GM19238 (cell line): ENCODE data around the gene RBM19.

Source experiments
- DNase-seq: peaks from one replicate; pipeline ENCODE4 v3.0.0; 2011; ENCODE audit warnings: low spot score; ENCODE audit not compliant: insufficient read length

RBM19 gene

DNA sequence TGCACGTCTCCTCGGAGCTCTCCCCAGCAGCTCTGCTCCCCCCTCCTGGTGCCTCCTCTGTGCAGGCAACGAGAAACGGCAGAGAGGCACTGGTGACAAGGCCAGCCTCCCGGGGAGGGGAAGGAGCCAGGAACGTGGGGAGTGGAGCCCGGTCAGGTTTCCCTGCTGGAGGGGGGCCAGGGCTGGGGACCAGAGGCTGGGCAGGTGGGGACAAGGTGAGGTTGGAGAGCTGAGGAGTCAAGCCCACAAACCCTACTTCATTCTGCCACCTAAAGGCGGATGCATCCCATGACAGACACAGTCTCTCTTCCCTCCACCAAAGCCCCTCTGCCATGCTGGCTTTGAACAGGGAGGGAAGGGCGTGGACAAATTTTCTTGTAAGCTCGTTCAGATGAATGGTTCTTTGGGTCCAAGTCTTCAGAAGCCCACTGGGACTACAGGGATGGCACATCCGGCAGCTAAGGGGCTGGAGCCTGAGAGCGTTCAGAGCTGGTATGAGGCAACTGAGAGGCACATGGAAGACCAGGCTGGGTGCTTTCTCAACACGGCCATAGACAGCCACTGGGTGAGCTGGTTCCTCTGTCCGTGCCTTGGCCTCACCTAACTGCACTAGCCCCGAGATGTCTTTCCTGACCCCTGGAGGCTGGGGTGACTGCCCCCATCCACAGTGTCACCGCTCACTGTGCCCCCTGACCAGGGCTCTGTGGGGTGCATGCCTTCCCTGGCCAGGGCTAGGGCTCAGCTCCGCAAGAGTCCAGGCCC, 105.9 kb downstream of the RBM19 start:
- no peak for DNase-seq

DNA sequence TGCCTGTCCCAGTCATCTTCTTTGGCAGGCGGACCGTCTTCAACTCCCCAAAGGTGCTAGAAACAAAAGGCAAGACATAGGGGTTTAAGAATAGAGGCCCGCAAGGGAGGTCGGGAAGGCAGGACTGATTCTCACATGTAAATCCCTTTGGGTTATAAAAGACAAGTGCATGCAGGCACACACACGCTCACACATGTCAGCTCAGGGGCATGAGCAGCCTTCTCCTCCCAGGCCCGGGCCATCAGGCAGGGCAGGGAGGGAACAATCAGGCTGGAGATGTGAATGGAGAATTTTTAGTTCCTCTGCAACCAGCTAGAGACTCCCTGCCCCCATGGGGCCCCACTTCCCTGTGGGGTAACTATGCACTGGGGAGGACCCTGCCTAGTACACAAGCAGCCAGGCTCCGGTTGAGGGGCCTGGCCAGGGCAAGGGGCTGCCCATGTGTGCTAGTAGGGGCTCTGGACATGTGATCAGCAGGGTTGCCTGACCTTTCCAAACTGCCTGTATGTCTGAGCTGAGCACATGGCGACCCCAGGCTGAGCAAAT, 107.2 kb downstream of the RBM19 start:
- no peak for DNase-seq

GRCh38 chr12:113857371-113857770, 108.8 kb downstream of the RBM19 start:
- DNase-seq, result no peak

GRCh38 chr12:113855998-113856397, 110.1 kb downstream of the RBM19 start:
- DNase-seq, result no peak

DNA sequence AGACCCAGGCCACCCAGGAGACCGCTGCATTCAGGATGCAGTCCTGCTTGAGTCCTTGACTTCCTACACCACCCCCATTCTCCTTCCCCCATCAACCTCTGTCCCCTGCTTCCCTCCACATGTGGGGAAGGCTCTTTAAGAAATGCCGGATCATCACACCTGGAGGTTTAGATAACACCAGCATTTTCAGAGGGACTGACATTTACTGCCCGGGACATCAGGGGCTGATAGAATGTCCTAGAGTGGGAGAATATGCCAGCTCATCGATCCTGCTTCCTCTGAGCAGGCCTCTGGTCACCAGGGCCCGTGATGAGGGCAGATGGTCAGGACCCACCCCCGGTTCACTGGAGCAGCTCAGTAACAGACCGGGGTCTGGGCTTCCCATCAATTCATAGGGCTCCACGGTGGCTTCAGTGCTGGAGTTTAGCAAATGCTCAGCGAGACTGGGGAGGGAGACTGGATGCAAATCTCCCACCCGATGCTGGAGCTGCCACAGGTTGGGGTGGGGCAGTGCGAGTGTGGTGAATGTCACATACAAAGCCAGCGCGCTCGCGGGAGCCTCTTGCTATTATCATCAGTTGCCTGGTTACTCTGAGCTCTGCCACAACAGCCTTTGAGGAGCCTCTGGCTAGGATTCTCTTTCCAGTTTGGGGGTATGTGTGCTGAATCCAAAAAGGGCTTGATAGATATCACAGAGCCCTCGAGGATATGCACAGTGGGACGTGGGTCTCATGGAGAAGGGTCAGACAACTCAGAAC, 111.6 kb downstream of the RBM19 start:
- DNase-seq, result no peak

- DNase-seq, result no peak
These were observed 112.6 kb downstream of the RBM19 start for GRCh38 chr12:113853491-113853890.

GRCh38 chr12:113852695-113853490, 113.2 kb downstream of the RBM19 start:
- no peak for DNase-seq

DNA sequence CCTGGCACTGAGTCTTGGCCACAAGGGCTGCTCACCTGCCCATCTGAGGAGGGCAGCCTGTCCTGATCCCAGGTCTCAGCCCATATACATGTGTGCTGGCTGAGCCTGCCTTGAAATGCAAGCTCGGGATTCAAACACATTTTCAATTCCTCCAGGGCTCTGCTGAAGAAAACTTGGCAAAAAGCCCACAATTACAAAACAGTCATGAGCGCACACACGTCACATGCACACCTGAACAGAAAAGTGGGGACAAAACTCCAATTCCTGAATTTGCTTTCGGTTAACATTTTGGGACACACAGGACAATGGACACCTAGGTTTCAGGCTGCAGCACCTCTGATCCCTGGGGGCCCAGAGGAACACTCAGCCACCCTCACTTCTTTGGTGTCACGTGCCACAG, 113.9 kb downstream of the RBM19 start:
- no peak for DNase-seq

DNA sequence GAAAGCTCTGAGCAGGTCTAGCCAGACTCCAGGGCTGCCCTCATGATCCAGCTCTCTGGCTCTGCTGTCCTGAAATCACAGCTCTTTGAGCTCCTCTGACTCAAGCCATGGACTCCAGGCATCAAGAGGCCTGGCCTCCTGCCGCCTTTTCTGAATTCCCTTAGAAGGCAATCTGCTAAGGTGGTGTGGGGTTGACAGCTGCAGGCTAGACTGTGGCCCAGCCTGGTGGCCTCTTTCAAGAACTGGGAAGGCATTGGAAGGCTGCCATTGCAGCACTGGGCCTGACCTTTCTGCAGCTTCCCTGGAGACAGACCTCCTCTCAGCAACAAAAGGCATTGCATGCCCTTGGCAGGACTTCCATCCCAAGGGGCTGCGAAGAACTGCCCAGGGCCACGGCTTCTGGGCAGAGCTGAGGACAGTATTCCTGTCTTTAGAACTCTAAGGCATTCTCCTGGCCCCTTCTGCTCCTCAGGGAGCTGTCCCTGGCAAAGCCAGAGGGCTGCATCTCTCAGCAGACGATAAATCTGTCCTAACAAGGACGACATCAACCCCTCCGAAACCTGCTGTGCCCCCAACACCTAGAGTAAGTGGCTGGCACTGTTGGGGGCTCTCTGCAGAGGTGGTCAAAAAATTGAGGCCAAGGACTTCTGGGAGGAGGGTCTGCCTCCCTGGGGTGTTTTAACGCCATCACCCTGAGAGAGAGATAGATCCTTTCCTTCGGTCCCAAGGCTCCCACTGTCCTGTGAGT, 115.6 kb downstream of the RBM19 start:
- no peak for DNase-seq

- no peak for DNase-seq
These were observed 118.3 kb downstream of the RBM19 start for GRCh38 chr12:113847856-113848255.

DNA sequence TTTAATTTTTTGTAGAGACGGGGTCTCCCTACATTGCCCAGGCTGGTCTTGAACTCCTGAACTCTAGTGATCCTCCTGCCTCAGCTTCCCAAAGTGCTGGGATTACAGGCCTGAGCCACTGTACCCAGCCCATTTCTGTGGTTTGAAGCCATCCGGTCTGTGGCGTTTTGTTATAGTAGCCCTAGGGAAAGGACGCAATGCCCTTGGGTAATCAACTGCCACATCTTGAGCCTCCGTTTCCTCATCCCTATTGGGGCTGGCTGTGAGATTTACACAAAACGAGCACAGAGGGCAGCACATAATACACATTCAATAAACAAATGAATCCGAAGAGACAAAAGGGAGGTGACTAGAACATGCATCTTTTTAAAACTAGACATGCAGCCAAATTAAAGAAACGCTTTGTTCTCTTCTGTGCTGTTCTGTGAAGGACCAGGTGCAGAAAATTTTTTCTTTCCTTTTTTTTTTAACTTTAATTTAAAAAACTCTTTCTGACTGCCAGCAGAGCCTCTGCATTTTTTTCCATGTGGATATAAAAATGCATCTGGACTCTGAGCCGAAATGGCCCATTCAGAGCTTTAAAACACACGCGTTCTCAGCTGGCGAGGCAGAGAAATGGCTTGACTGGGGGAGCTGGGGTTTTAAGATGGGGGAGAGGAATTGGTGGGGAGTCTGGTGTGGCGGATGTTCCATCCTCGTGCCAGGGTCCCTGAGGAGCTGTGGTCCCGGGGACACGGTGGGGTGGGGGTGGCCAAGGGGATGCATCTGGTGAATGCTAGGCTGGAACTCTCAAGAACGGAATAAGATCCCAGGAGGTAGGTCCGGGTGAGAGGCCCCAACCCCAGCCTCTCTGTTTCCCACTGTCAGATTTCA, 119.0 kb downstream of the RBM19 start:
- DNase-seq, result no peak

DNA sequence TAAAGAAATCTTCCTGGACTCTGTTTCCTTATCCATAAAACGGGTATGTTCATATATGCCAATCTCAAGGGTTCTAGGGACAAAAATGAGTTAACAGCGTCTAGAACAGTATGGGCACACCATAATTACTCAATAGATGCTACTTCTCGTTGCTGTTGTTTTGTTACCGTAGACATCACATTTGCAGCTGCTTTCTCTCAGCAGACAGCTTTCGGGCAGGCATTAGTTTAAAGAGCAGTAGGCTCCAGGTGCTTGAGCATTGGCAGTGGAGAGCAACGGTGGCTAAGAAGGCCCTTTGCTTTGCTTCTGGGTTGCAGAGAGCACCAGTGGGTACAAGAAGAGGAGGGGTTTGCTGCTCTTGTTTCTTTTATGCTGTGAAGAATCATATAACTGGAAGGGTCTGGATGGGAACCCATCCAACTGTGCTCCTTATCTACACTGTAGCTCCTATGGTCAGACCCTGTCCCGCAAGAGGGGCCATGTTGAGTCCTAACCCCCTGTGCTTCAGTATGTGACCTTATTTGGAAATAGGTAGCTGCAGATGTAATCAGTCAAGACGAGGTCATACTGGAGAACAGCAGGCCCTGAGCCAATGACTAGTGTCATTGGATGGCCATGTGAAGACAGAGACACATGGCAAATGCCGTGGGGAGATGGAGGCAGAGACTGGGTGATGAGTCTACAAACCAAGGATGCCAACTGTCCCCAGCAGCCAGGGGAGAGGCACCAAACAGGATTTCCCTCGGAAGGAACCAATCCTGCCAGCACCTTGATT, 120.0 kb downstream of the RBM19 start:
- DNase-seq, result no peak

- no peak for DNase-seq
These were observed 121.5 kb downstream of the RBM19 start for GRCh38 chr12:113844495-113845210.

- DNase-seq, result no peak
These were observed 123.4 kb downstream of the RBM19 start for GRCh38 chr12:113842699-113843098.

GRCh38 chr12:113841786-113842185, 124.3 kb downstream of the RBM19 start:
- no peak for DNase-seq

GRCh38 chr12:113840401-113841042, 125.6 kb downstream of the RBM19 start:
- DNase-seq, result no peak

DNA sequence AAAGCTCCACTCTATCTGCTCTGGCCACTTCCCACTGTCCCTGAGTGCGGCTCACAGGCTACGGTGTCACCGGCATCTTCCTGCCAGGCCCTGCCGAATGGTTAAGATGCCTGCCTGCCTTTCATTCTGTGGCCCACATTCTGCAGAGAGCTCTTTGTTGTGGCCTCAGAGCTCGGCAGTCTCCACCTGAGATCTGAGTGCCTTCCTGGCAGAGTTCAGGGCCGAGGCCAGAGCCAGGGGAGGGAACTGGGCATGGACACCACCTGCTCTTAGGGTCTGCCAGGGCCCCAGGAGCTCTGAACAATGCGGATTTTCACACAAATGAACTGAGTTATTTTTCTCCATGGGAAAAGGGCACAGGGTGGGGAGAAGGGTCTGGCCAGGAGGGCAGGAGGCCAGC, 127.2 kb downstream of the RBM19 start:
- no peak for DNase-seq
